ENCODE measurements around the gene RFT1. TPM values are rescaled to one million over a fixed set of nuclear protein-coding genes. Genes with fewer than 3 reads are reported as not detected.

The RFT1 gene
- total and polyA plus RNA-seq, 2 donors (not counting 1 experiment from before 2014, with no cell fraction given), result 9.7 to 20.5 TPM

DNA sequence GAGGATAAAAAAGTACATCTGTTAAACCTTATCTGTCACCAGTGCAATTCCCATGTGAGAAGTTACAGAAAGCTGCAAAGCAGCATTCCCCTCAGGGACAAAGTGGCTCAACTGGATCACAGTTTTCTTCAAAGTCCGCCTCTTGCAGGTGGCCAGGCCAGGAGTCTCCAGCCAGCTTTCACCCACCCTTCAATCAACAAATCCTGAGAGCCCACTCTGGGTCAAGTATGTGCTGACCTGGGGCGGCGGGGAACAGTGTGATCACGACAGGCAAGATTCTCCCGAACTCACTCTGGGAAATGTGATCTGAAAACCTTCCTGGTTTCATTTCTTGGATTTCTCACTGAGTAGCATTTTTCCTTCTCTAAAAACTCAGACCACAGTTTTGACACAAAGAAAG lies 39.2 kb downstream of the RFT1 start:
- Histone ChIP-seq H3K9ac (ENCODE audit: insufficient read depth, low read length) (no peak overlapping the region), H3K27ac (ENCODE audit: insufficient read depth, low read length) (no peak overlapping the region), H3K4me1 (ENCODE audit: control insufficient read depth, extremely low read depth, insufficient read depth, low read length) (no peaks in the 10 kb centered on the region), H3K27me3 (ENCODE audit: control insufficient read depth, insufficient read depth, low read length) (no peaks in the 10 kb centered on the region), H2AFZ (ENCODE audit: low read length) (no peak overlapping the region), H4K20me1 (ENCODE audit: control insufficient read depth, extremely low read depth, insufficient read depth, low read length) (no peaks in the 10 kb centered on the region), H3K4me3 (replicated peaks in 1 of 4; ENCODE audit: control extremely low read depth in 1 of 4, insufficient read depth in 1 of 4, low read depth in 3 of 4, low read length in 4 of 4) (no peak overlapping the region), H3K4me2 (ENCODE audit: extremely low read depth, insufficient read depth, low read length) (no peak overlapping the region), H3K36me3 (ENCODE audit: control insufficient read depth, insufficient read depth, low read length) (peaks cover 9% of the 10 kb centered on the region), H3K9me3 (ENCODE audit: control insufficient read depth, insufficient read depth, low read depth, low read length) (no peaks in the 10 kb centered on the region), H3K79me2 (ENCODE audit: control insufficient read depth, insufficient read depth, low read length) (no peaks in the 10 kb centered on the region)
- DNase-seq (ENCODE audit: low read depth in 2 of 2), result no peak
- TF ChIP-seq, protein P1, sequence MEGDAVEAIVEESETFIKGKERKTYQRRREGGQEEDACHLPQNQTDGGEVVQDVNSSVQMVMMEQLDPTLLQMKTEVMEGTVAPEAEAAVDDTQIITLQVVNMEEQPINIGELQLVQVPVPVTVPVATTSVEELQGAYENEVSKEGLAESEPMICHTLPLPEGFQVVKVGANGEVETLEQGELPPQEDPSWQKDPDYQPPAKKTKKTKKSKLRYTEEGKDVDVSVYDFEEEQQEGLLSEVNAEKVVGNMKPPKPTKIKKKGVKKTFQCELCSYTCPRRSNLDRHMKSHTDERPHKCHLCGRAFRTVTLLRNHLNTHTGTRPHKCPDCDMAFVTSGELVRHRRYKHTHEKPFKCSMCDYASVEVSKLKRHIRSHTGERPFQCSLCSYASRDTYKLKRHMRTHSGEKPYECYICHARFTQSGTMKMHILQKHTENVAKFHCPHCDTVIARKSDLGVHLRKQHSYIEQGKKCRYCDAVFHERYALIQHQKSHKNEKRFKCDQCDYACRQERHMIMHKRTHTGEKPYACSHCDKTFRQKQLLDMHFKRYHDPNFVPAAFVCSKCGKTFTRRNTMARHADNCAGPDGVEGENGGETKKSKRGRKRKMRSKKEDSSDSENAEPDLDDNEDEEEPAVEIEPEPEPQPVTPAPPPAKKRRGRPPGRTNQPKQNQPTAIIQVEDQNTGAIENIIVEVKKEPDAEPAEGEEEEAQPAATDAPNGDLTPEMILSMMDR (conservative IDR thresholded peaks at IDR 0.05 in 1 of 2, IDR thresholded peaks at IDR 0.05 in 1 of 2; ENCODE audit: low read depth in 1 of 2, low read length in 2 of 2), result no peak
- no peak for TF ChIP-seq EZH2 (IDR thresholded peaks at IDR 0.05; ENCODE audit: low read length, missing control alignments)

DNA sequence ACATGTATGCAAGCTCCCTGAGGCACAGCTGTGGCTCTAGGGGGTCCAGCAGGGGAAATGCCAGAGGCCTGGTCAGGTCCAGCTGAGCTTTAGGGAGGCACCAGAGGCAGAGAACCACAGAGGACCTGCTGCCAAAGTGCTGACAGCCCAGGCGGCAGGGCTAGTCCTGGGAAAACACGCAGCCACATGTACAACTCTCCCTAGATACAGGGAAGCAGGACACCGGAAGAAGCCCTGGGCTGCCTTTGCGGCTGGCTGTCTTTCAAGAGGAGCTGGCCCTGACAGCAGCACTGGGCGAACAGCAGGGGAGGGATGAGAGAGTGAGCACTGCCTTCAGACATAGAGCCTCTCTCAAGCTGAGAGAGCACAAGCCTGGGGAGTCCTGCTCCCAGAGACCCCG lies 40.7 kb downstream of the RFT1 start:
- Histone ChIP-seq H4K20me1 (ENCODE audit: control insufficient read depth, extremely low read depth, insufficient read depth, low read length) (no peaks in the 10 kb centered on the region), H3K4me1 (ENCODE audit: control insufficient read depth, extremely low read depth, insufficient read depth, low read length) (peaks cover under 1% of the 10 kb centered on the region), H2AFZ (ENCODE audit: low read length) (no peak overlapping the region), H3K4me3 (replicated peaks in 1 of 4; ENCODE audit: control extremely low read depth in 1 of 4, insufficient read depth in 1 of 4, low read depth in 3 of 4, low read length in 4 of 4) (no peak overlapping the region), H3K9me3 (ENCODE audit: control insufficient read depth, insufficient read depth, low read depth, low read length) (no peaks in the 10 kb centered on the region), H3K36me3 (ENCODE audit: control insufficient read depth, insufficient read depth, low read length) (peaks cover 9% of the 10 kb centered on the region), H3K4me2 (ENCODE audit: extremely low read depth, insufficient read depth, low read length) (no peak overlapping the region), H3K79me2 (ENCODE audit: control insufficient read depth, insufficient read depth, low read length) (no peaks in the 10 kb centered on the region), H3K27me3 (ENCODE audit: control insufficient read depth, insufficient read depth, low read length) (no peaks in the 10 kb centered on the region), H3K9ac (ENCODE audit: insufficient read depth, low read length) (no peak overlapping the region), H3K27ac (ENCODE audit: insufficient read depth, low read length) (no peak overlapping the region)
- no peak for TF ChIP-seq EZH2 (IDR thresholded peaks at IDR 0.05; ENCODE audit: low read length, missing control alignments)
- TF ChIP-seq, protein P1 (conservative IDR thresholded peaks at IDR 0.05 in 1 of 2, IDR thresholded peaks at IDR 0.05 in 1 of 2; ENCODE audit: low read depth in 1 of 2, low read length in 2 of 2), result no peak
- no peak for DNase-seq (ENCODE audit: low read depth in 2 of 2)

DNA sequence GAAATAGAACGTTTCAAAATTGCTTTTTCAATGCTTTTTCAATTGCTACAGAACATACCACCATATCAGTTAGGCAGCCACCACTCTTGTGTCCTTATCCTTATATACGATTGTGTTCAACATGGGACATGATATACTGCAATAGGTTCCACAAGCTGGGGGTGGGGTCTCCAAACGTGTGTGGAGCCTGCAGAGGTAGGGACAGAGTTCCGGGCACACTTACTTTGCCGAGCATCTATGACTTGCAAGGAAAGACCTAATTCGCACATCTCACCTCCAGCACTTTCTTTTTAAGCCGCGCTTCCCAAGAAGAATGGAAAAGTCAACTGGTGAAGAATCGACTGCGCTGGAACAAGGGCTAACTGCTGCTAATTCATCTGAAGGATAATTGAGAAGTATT lies 44.8 kb downstream of the RFT1 start:
- Histone ChIP-seq H3K27ac (ENCODE audit: insufficient read depth, low read length) (no peak overlapping the region), H4K20me1 (ENCODE audit: control insufficient read depth, extremely low read depth, insufficient read depth, low read length) (no peaks in the 10 kb centered on the region), H3K9ac (ENCODE audit: insufficient read depth, low read length) (no peak overlapping the region), H2AFZ (ENCODE audit: low read length) (no peak overlapping the region), H3K4me3 (replicated peaks in 1 of 4; ENCODE audit: control extremely low read depth in 1 of 4, insufficient read depth in 1 of 4, low read depth in 3 of 4, low read length in 4 of 4) (no peak overlapping the region), H3K4me1 (ENCODE audit: control insufficient read depth, extremely low read depth, insufficient read depth, low read length) (peaks cover 5% of the 10 kb centered on the region), H3K36me3 (ENCODE audit: control insufficient read depth, insufficient read depth, low read length) (no peaks in the 10 kb centered on the region), H3K4me2 (ENCODE audit: extremely low read depth, insufficient read depth, low read length) (no peak overlapping the region), H3K9me3 (ENCODE audit: control insufficient read depth, insufficient read depth, low read depth, low read length) (no peaks in the 10 kb centered on the region), H3K79me2 (ENCODE audit: control insufficient read depth, insufficient read depth, low read length) (no peaks in the 10 kb centered on the region), H3K27me3 (ENCODE audit: control insufficient read depth, insufficient read depth, low read length) (no peaks in the 10 kb centered on the region)
- DNase-seq (ENCODE audit: low read depth in 2 of 2), result no peak
- TF ChIP-seq, protein P1 (conservative IDR thresholded peaks at IDR 0.05 in 1 of 2, IDR thresholded peaks at IDR 0.05 in 1 of 2; ENCODE audit: low read depth in 1 of 2, low read length in 2 of 2), result no peak
- TF ChIP-seq EZH2 (IDR thresholded peaks at IDR 0.05; ENCODE audit: low read length, missing control alignments), result no peak

All from fibroblast of lung (primary cell).